ENCODE results near the gene OR2L5. TPM values are rescaled to one million over a fixed set of nuclear protein-coding genes. Genes with fewer than 3 reads are reported as not detected.

OR2L5 gene
- total RNA-seq (ENCODE audit: unreplicated experiment): not detected
- long read RNA-seq: 0 reads

GRCh38 chr1:248013229-248013710 is at the start of gene OR2L5:
Gene OR2L5, plus strand, starts transcription at chr1:248013660. Its CDS starts 8,288 bp downstream, at chr1:248021948.
- TF ChIP-seq, protein P1, sequence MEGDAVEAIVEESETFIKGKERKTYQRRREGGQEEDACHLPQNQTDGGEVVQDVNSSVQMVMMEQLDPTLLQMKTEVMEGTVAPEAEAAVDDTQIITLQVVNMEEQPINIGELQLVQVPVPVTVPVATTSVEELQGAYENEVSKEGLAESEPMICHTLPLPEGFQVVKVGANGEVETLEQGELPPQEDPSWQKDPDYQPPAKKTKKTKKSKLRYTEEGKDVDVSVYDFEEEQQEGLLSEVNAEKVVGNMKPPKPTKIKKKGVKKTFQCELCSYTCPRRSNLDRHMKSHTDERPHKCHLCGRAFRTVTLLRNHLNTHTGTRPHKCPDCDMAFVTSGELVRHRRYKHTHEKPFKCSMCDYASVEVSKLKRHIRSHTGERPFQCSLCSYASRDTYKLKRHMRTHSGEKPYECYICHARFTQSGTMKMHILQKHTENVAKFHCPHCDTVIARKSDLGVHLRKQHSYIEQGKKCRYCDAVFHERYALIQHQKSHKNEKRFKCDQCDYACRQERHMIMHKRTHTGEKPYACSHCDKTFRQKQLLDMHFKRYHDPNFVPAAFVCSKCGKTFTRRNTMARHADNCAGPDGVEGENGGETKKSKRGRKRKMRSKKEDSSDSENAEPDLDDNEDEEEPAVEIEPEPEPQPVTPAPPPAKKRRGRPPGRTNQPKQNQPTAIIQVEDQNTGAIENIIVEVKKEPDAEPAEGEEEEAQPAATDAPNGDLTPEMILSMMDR (IDR thresholded peaks at IDR 0.05; ENCODE audit: unreplicated experiment): no peak
- H3K4me1 Mint-ChIP-seq (ENCODE audit: unreplicated experiment): no peaks in the 10 kb centered on the region
- peaks cover 9% of the 10 kb centered on the region for H3K36me3 Mint-ChIP-seq (ENCODE audit: low read depth, unreplicated experiment)
- peaks cover 4% of the 10 kb centered on the region for H3K27me3 Mint-ChIP-seq (ENCODE audit: unreplicated experiment)
- H3K27ac Mint-ChIP-seq (ENCODE audit: unreplicated experiment): no peak within 1 kb of the TSS
- H3K9me3 Mint-ChIP-seq (ENCODE audit: unreplicated experiment): peaks cover 30% of the 10 kb centered on the region
- no peak for DNase-seq (ENCODE audit: low spot score)
- H3K4me3 Mint-ChIP-seq (ENCODE audit: unreplicated experiment): no peak within 1 kb of the TSS

DNA sequence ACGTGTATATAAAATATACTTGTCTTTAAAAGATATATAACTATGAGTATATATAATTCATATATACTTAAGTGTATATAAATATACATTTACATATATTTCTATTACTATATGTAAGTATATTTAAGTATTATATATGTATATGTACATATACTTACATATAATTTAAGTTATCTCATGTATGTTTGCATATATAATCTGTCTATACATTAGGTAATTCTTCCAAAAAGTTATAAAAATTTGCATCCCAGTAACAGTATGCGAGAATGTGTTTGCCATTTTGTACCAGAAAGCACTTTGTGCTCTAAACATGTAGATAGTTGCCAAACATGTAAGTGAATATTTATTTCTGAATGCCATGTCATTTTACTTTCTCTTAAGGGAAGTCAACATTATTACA is 48.5 kb upstream of the OR2L5 start, which contains the start of gene OR2AK2:
Gene OR2AK2, plus strand, starts transcription at position 301 of the 400 bp plus-strand sequence. CDS start 144 bp downstream, outside the sequence.
- TF ChIP-seq, protein P1 (IDR thresholded peaks at IDR 0.05; ENCODE audit: unreplicated experiment): no peak
- H3K36me3 Mint-ChIP-seq (ENCODE audit: low read depth, unreplicated experiment): no peaks in the 10 kb centered on the region
- peaks cover 22% of the 10 kb centered on the region for H3K9me3 Mint-ChIP-seq (ENCODE audit: unreplicated experiment)

GRCh38 chr1:247966532-247967204 is 46.8 kb upstream of the OR2L5 start:
- Mint-ChIP-seq H3K4me3 (ENCODE audit: unreplicated experiment) (no peak overlapping the region), H3K9me3 (ENCODE audit: unreplicated experiment) (peaks cover 14% of the 10 kb centered on the region), H3K27ac (ENCODE audit: unreplicated experiment) (no peak overlapping the region), H3K4me1 (ENCODE audit: unreplicated experiment) (no peaks in the 10 kb centered on the region), H3K27me3 (ENCODE audit: unreplicated experiment) (peaks cover 1% of the 10 kb centered on the region), H3K36me3 (ENCODE audit: low read depth, unreplicated experiment) (no peaks in the 10 kb centered on the region)
- TF ChIP-seq, protein P1 (IDR thresholded peaks at IDR 0.05; ENCODE audit: unreplicated experiment): no peak
- no peak for DNase-seq (ENCODE audit: low spot score)

More for the DNA sequence above, 48.5 kb upstream of the OR2L5 start, which contains the start of gene OR2AK2:
- H3K4me3 Mint-ChIP-seq (ENCODE audit: unreplicated experiment): no peak within 1 kb of the TSS
- no peak within 1 kb of the TSS for H3K27ac Mint-ChIP-seq (ENCODE audit: unreplicated experiment)
- H3K27me3 Mint-ChIP-seq (ENCODE audit: unreplicated experiment): peaks cover 1% of the 10 kb centered on the region
- no peaks in the 10 kb centered on the region for H3K4me1 Mint-ChIP-seq (ENCODE audit: unreplicated experiment)
- no peak for DNase-seq (ENCODE audit: low spot score)

- no peak overlapping the region for H3K4me3 Mint-ChIP-seq (ENCODE audit: unreplicated experiment)
- no peak for DNase-seq (ENCODE audit: low spot score)
- TF ChIP-seq, protein P1 (IDR thresholded peaks at IDR 0.05; ENCODE audit: unreplicated experiment): no peak
- H3K4me1 Mint-ChIP-seq (ENCODE audit: unreplicated experiment): no peaks in the 10 kb centered on the region
- H3K9me3 Mint-ChIP-seq (ENCODE audit: unreplicated experiment): peaks cover 17% of the 10 kb centered on the region
- peaks cover 4% of the 10 kb centered on the region for H3K36me3 Mint-ChIP-seq (ENCODE audit: low read depth, unreplicated experiment)
- H3K27me3 Mint-ChIP-seq (ENCODE audit: unreplicated experiment): no peaks in the 10 kb centered on the region
- H3K27ac Mint-ChIP-seq (ENCODE audit: unreplicated experiment): no peak overlapping the region
Observed at GRCh38 chr1:247992986-247993385, 20.5 kb upstream of the OR2L5 start.

GRCh38 chr1:247998811-247999210 is 14.6 kb upstream of the OR2L5 start:
- Mint-ChIP-seq H3K9me3 (ENCODE audit: unreplicated experiment) (peaks cover 21% of the 10 kb centered on the region), H3K36me3 (ENCODE audit: low read depth, unreplicated experiment) (no peaks in the 10 kb centered on the region), H3K27me3 (ENCODE audit: unreplicated experiment) (no peaks in the 10 kb centered on the region), H3K4me3 (ENCODE audit: unreplicated experiment) (no peak overlapping the region), H3K27ac (ENCODE audit: unreplicated experiment) (no peak overlapping the region), H3K4me1 (ENCODE audit: unreplicated experiment) (no peaks in the 10 kb centered on the region)
- TF ChIP-seq, protein P1 (IDR thresholded peaks at IDR 0.05; ENCODE audit: unreplicated experiment): no peak
- no peak for DNase-seq (ENCODE audit: low spot score)

All from endothelial cell (in vitro differentiated cells).